Measurements from ENCODE around the gene UCMA.

Gene UCMA

GRCh38 chr10:13231808-13232207 is 2.4 kb downstream of the UCMA start:
- no peak for DNase-seq

DNA sequence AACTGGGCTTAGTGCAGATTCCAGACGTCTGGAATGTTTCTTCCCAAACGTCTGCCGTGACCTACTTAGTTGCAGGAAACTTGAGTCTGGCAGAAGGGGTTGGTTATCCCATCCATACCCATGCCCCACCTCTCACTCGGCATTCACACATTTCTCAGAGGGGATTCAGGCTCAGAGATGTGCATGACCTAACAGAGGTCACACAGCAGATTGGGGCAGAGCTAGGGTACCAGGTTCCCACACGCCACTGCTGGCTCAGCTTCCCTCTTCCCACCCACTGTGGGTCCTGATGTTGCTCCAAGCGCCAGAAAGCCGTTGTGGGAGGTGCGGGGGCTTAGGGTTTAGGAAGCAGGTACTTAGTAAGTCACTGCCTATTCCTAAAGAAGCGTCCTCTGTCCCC is 3.0 kb downstream of the UCMA start:
- no peak for DNase-seq

GRCh38 chr10:13227031-13227430 is 7.1 kb downstream of the UCMA start:
- DNase-seq = no peak

GRCh38 chr10:13225601-13226000 is 8.6 kb downstream of the UCMA start:
- no peak for DNase-seq

DNA sequence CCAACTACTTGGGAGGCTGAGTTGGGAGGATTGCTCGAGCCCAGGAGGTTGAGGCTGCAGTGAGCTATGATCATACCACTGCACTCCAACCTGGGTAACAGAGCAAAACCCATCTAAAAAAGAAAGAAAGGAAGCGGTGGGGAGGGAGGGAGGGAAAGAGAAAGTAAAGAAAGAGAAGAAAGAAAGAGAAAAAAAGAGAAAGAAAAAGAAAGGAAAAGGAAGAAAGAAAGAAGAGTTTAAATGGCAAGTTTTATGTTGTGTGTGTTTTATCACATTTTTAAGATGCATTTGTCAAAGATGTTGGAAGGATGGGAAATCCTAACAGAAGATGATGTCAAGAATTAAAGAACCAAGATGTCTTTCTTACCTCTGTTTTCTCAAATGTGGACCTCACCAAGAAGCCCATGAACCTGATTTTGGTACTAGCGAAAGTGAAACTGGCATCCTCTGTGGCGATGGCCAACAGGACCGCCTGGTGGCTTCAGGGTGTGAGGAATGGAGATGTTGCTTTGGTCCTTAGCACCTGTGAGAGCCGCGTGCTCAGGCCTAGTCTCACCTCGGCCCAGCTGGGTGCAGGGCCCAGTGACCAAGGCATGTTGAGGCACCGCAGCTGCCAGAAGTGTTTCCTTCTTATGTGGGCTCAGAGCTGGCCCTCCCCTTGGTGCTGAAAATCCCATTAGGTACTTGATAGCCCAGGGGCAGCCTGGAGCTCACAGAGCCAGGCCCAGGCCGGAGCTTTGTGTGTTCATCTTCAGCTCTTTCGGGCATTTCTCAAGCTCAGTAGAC is 9.8 kb downstream of the UCMA start:
- DNase-seq = no peak

GRCh38 chr10:13223241-13223640 is 10.9 kb downstream of the UCMA start:
- DNase-seq = no peak

- no peak for DNase-seq
These were observed 11.6 kb downstream of the UCMA start for GRCh38 chr10:13222566-13222965.

DNA sequence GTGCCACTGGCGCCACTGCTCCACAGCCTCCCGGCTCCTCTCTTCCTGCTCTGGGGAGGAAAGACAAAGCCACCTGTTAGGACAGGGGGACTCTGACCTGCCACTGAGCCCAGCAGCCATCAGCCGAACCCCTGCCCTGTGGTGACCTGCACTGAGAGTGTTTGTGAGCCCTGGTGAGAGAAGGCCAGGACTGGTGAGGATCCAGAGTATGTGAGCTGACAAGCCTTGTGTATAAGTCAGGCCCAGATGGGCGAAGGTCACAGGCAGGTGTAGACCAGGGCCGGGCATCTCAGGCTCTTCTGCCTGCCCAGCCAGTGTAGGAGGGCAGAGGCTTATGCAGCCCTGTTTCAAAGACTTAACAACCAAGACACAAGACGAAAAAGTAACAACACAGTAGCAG is 12.0 kb downstream of the UCMA start:
- no peak for DNase-seq

DNA sequence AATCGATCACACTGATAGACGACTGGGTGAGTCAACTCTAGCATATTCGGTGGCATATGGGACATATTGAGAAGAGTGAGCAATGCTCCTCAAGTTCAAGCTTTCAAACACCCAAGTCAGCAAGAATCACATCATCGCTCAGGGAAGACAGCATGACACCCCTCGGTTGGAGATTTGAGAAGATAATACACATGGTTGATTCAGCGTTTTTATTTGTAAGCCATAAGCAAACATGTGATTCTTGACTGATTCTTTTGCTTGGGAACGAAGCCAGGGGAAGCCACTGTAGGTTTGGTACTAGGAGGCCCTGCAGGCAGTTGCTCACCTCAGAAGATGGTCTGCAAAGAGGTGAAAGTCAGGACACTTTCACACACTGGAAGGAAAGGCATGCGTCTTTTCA is 12.6 kb downstream of the UCMA start:
- no peak for DNase-seq

DNA sequence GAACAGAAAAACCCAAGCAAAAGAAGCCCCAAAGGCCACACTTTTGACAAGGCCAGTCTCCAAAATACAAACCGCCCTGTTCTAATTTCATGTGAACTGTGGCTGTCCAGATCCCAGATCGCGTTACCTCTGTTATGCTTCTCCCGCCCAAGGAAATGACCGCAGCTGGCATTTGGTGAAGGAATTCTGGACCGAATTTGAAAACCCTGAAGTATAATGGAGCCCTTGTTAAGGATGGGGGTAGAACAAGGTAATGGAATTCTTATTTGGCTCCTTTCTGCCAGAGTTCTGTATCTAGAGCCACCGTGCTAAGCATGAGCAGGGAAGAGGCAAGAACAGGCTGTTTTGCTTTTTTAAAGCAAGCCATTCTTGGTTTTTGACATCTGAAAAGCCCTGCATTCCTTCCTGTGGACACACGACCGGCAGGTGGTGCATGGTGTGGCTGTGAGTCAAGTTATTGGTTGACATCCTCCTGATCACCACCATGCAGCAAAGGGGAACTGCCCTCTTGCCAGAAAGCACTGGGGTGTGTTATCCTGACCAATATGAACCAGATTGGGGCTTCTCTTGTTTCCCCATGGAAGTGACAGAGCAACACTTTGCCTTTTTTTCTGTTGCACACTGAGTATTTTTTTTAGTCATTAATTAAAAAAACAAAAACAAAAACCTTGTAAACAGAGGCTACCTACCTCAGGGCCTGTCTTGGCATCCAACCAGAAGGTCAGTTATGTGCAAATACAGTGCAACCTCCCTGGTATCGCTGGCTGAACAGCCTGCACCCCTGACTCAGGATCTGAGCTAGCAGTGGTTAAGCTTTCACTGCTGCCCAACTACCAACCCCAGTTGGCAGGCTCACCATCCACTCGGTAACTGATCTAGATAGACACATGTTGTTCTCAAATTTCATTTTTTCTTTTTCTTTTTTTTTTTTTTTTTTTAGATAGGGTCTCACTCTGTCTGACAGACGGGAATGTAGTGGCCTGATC is 14.2 kb downstream of the UCMA start:
- no peak for DNase-seq

DNA sequence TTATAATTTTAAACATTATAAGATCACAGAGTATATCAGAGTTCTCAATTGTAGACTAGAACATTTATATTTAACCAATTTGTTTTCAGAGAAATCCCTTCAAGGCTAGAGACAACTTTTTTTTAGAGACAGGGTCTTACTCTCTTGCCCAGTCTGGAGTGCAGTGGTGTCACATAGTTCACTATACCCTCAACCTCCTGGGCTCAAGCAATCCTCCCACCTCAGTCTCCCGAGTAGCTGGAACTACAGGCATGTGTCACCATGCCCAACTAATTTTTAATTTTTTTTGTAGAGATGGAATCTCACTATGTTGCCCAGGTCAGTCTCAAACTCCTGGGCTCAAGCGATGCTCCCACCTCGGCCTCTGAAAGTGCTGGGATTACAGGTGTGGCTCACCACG is 15.3 kb downstream of the UCMA start:
- no peak for DNase-seq

GRCh38 chr10:13213163-13213562 is 21.0 kb downstream of the UCMA start:
- no peak for DNase-seq

GRCh38 chr10:13206546-13207443 is 27.4 kb downstream of the UCMA start:
- DNase-seq = no peak

- no peak for DNase-seq
These were observed 28.1 kb downstream of the UCMA start for GRCh38 chr10:13206091-13206490.

DNA sequence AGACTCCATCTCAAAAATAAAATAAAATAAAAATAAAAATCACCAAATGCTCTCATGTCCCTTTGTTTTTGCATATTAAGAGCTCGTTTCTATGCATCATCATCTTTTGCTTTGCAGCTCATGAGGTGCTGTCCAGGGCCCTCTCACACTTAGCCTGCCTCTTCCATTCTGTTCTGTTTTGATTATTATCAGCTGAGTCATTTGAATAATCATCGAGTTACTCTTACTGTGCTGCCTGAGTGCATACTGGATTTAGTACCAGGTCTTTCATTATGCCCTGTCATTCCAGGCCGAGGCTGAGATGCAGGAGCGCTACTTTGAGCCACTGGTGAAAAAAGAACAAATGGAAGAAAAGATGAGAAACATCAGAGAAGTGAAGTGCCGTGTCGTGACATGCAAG is 33.0 kb downstream of the UCMA start:
- DNase-seq = no peak

GRCh38 chr10:13195016-13195415 is 39.2 kb downstream of the UCMA start:
- no peak for DNase-seq

GRCh38 chr10:13193637-13194036 is 40.5 kb downstream of the UCMA start:
- no peak for DNase-seq

DNA sequence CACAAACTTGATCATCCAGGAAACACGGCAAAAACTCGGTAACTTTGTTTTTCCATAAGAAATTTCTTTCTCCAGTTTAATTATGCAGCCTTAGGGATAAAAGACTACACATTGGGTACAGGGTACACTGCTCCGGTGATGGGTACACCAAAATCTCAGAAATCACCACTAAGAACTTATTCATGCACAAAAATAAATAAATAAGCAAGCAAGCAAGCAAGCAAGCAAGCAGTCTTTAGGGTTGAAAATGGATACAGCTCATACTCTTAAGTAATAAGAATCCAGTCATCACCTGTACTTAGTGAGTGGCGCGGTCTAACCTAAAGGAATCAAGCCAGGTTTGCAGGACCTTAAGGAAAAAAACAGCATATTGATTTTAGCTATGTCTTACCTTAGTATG is 42.8 kb downstream of the UCMA start:
- no peak for DNase-seq

- DNase-seq = no peak
These were observed 43.4 kb downstream of the UCMA start for GRCh38 chr10:13190816-13191215.

GRCh38 chr10:13189961-13190360 is 44.2 kb downstream of the UCMA start:
- DNase-seq = no peak

DNA sequence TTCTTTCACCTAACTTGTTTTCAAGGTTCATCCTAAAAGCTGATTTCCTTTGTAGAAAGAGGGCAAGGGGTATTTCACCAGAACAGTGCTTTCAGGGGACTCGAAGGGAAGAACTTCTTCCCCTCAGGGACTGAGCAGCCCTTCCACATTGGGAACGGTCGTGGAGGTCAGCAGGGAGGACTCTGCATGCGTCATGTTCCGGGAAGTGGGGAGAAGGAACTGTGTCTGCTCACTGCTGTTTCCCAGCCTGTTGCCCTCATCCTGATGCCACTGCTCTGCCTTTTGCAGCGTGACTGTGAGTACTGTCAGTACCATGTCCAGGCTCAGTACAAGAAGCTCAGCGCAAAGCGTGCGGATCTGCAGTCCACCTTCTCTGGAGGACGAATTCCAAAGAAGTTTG is 45.6 kb downstream of the UCMA start:
- no peak for DNase-seq

DNA sequence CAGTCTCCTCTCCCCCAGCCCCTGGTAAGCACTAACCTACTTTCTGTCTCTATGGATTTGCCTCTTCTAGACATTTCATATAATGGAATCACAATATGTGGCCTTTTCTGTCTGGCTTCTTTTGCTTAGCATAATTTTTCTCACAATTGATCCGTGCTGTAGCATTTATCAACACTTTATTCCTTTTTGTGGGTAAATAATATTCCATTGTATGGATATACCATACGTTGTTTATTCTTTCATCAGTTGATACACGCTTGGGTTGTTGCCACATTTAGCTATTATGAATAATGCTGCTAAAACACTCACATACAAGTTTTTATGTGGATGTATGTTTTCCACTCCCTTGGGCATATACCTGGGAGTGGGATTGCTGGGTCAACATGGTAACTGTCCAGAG is 47.0 kb downstream of the UCMA start:
- DNase-seq = no peak
